Mucosa of stomach (tissue), 1 donor: Measurements from ENCODE around the gene OR2G3.

Experiments
- H3K27me3 ChIP-seq: one replicate; pipeline ENCODE4 v1.7.0; 2013; ENCODE audit warnings: mild to moderate bottlenecking, low read length; ENCODE audit not compliant: control insufficient read depth, insufficient read depth
- H3K36me3 ChIP-seq: one replicate; pipeline ENCODE4 v1.7.0; 2013; ENCODE audit warnings: low read length; ENCODE audit not compliant: control insufficient read depth, insufficient read depth
- H3K4me1 ChIP-seq: one replicate; pipeline ENCODE4 v1.7.0; 2013; ENCODE audit warnings: mild to moderate bottlenecking, low read length; ENCODE audit not compliant: control insufficient read depth, insufficient read depth
- H3K4me3 ChIP-seq: one replicate; pipeline ENCODE4 v1.7.0; 2013; ENCODE audit warnings: low read length
- H3K9ac ChIP-seq: one replicate; pipeline ENCODE4 v1.7.0; 2013; ENCODE audit warnings: mild to moderate bottlenecking, low read length, moderate library complexity
- H3K9me3 ChIP-seq: one replicate; pipeline ENCODE4 v1.7.0; 2013; ENCODE audit warnings: mild to moderate bottlenecking, low read length, moderate library complexity; ENCODE audit not compliant: control insufficient read depth
- donor health status: Pancreatic carcinoma.

Gene OR2G3

GRCh38 chr1:247605286-247605685 lies at the start of gene OR2G3:
Gene OR2G3 (plus strand): TSS chr1:247605586. CDS start chr1:247605586, 0 bp downstream.
- Histone ChIP-seq H3K4me3 (no peak within 1 kb of the TSS), H3K27me3 (no peaks in the 10 kb centered on the region), H3K9ac (no peak within 1 kb of the TSS), H3K9me3 (no peaks in the 10 kb centered on the region), H3K36me3 (no peaks in the 10 kb centered on the region), H3K4me1 (no peaks in the 10 kb centered on the region)

GRCh38 chr1:247557926-247558674 lies 47.3 kb upstream of the OR2G3 start:
- H3K9ac ChIP-seq: no peak overlapping the region
- no peaks in the 10 kb centered on the region for H3K9me3 ChIP-seq
- H3K4me1 ChIP-seq: no peaks in the 10 kb centered on the region
- no peaks in the 10 kb centered on the region for H3K27me3 ChIP-seq
- H3K36me3 ChIP-seq: no peaks in the 10 kb centered on the region
- H3K4me3 ChIP-seq: no peak overlapping the region

- no peaks in the 10 kb centered on the region for H3K9me3 ChIP-seq
- no peak overlapping the region for H3K4me3 ChIP-seq
- H3K36me3 ChIP-seq: no peaks in the 10 kb centered on the region
- H3K4me1 ChIP-seq: no peaks in the 10 kb centered on the region
- H3K27me3 ChIP-seq: no peaks in the 10 kb centered on the region
- no peak overlapping the region for H3K9ac ChIP-seq
Measured at GRCh38 chr1:247561711-247562110, 43.7 kb upstream of the OR2G3 start.

- Histone ChIP-seq H3K4me3 (no peak overlapping the region), H3K9ac (no peak overlapping the region), H3K4me1 (no peaks in the 10 kb centered on the region), H3K36me3 (no peaks in the 10 kb centered on the region), H3K27me3 (no peaks in the 10 kb centered on the region), H3K9me3 (no peaks in the 10 kb centered on the region)
Measured at GRCh38 chr1:247562198-247562597, 43.2 kb upstream of the OR2G3 start.

GRCh38 chr1:247574236-247574635 lies 31.1 kb upstream of the OR2G3 start:
- H3K27me3 ChIP-seq: no peaks in the 10 kb centered on the region
- H3K9ac ChIP-seq: no peak overlapping the region

GRCh38 chr1:247574664-247575063 lies 30.7 kb upstream of the OR2G3 start:
- Histone ChIP-seq H3K9ac (no peak overlapping the region), H3K36me3 (no peaks in the 10 kb centered on the region), H3K4me3 (no peak overlapping the region), H3K27me3 (no peaks in the 10 kb centered on the region), H3K9me3 (no peaks in the 10 kb centered on the region), H3K4me1 (no peaks in the 10 kb centered on the region)

More at GRCh38 chr1:247574236-247574635, 31.1 kb upstream of the OR2G3 start:
- Histone ChIP-seq H3K4me1 (no peaks in the 10 kb centered on the region), H3K9me3 (no peaks in the 10 kb centered on the region), H3K4me3 (no peak overlapping the region), H3K36me3 (no peaks in the 10 kb centered on the region)

- no peaks in the 10 kb centered on the region for H3K9me3 ChIP-seq
- H3K9ac ChIP-seq: no peak overlapping the region
- H3K36me3 ChIP-seq: no peaks in the 10 kb centered on the region
- no peak overlapping the region for H3K4me3 ChIP-seq
- no peaks in the 10 kb centered on the region for H3K4me1 ChIP-seq
- H3K27me3 ChIP-seq: no peaks in the 10 kb centered on the region
Measured at GRCh38 chr1:247576514-247576913, 28.9 kb upstream of the OR2G3 start.

GRCh38 chr1:247578946-247579460 lies 26.4 kb upstream of the OR2G3 start:
- H3K4me1 ChIP-seq: no peaks in the 10 kb centered on the region
- no peaks in the 10 kb centered on the region for H3K27me3 ChIP-seq
- H3K9me3 ChIP-seq: no peaks in the 10 kb centered on the region
- H3K9ac ChIP-seq: no peak overlapping the region
- no peak overlapping the region for H3K4me3 ChIP-seq
- no peaks in the 10 kb centered on the region for H3K36me3 ChIP-seq

- no peak within 1 kb of the TSS for H3K4me3 ChIP-seq
- H3K9me3 ChIP-seq: no peaks in the 10 kb centered on the region
- H3K27me3 ChIP-seq: no peaks in the 10 kb centered on the region
- H3K9ac ChIP-seq: no peak within 1 kb of the TSS
- H3K4me1 ChIP-seq: no peaks in the 10 kb centered on the region
- no peaks in the 10 kb centered on the region for H3K36me3 ChIP-seq
Measured at GRCh38 chr1:247588060-247588459, 17.3 kb upstream of the OR2G3 start, which contains the start of gene OR2G2. Gene OR2G2 (plus strand): TSS chr1:247588360. CDS start chr1:247588360, 0 bp downstream.

GRCh38 chr1:247613405-247613804 lies 8.0 kb downstream of the OR2G3 start:
- H3K9ac ChIP-seq: no peak overlapping the region
- no peaks in the 10 kb centered on the region for H3K27me3 ChIP-seq
- H3K4me1 ChIP-seq: no peaks in the 10 kb centered on the region
- H3K36me3 ChIP-seq: no peaks in the 10 kb centered on the region
- no peak overlapping the region for H3K4me3 ChIP-seq
- H3K9me3 ChIP-seq: no peaks in the 10 kb centered on the region

GRCh38 chr1:247614625-247615024 lies 9.2 kb downstream of the OR2G3 start:
- Histone ChIP-seq H3K27me3 (no peaks in the 10 kb centered on the region), H3K36me3 (no peaks in the 10 kb centered on the region), H3K9ac (no peak overlapping the region), H3K9me3 (no peaks in the 10 kb centered on the region), H3K4me3 (no peak overlapping the region), H3K4me1 (no peaks in the 10 kb centered on the region)

- no peaks in the 10 kb centered on the region for H3K9me3 ChIP-seq
- H3K36me3 ChIP-seq: no peaks in the 10 kb centered on the region
- no peak overlapping the region for H3K9ac ChIP-seq
- H3K4me3 ChIP-seq: no peak overlapping the region
- no peaks in the 10 kb centered on the region for H3K27me3 ChIP-seq
- no peaks in the 10 kb centered on the region for H3K4me1 ChIP-seq
Measured at GRCh38 chr1:247627951-247628350, 22.6 kb downstream of the OR2G3 start.
